Lung (tissue), 12 donors: ENCODE results near the gene USP47. TPM values are rescaled to one million over a fixed set of nuclear protein-coding genes. Genes with fewer than 3 reads are reported as not detected.

ENCODE experiments used
- ATAC-seq: fragments of 200-7000 bp; cut with Tn5 transposase; one replicate; pipeline ENCODE4 v1.9.1; 2020; ENCODE audit warnings: moderate number of reproducible peaks; ENCODE audit not compliant: insufficient read depth, low FRiP score
- DNase-seq, 3 donors: peaks; one replicate each; pipeline ENCODE4 v3.0.0-alpha.2; 2013 to 2017
- H3K27ac ChIP-seq, 2 donors: one replicate each; pipeline ENCODE4 v1.5.1; 2013; ENCODE audit warnings: mild to moderate bottlenecking in 2 of 2, moderate library complexity in 2 of 2, control low read depth in 1 of 2, inconsistent platforms in 1 of 2, low read depth in 1 of 2, low read length in 1 of 2
- H3K27me3 ChIP-seq, 3 donors: one replicate each; pipeline ENCODE4 v1.5.1; 2013; ENCODE audit warnings: low read length in 2 of 3; ENCODE audit not compliant: control insufficient read depth in 3 of 3, insufficient read depth in 3 of 3
- H3K36me3 ChIP-seq, 4 donors: one replicate each; pipeline ENCODE4 v1.5.1; 2013; ENCODE audit warnings: low read length in 4 of 4, mild to moderate bottlenecking in 1 of 4, moderate library complexity in 1 of 4; ENCODE audit not compliant: control insufficient read depth in 4 of 4, insufficient read depth in 4 of 4
- H3K4me1 ChIP-seq, 5 donors: one replicate each; pipeline ENCODE4 v1.5.1; 2013; ENCODE audit warnings: low read length in 5 of 5, mild to moderate bottlenecking in 2 of 5, moderate library complexity in 1 of 5; ENCODE audit not compliant: control insufficient read depth in 5 of 5, insufficient read depth in 5 of 5
- H3K4me3 ChIP-seq: one replicate; pipeline ENCODE4 v1.5.1; 2013; ENCODE audit warnings: mild to moderate bottlenecking, control low read depth, moderate library complexity
- H3K9ac ChIP-seq, 2 donors: one replicate each; pipeline ENCODE4 v1.5.1; 2013; ENCODE audit warnings: low read length in 2 of 2, control low read depth in 1 of 2; ENCODE audit not compliant: insufficient read depth in 1 of 2
- H3K9me3 ChIP-seq, 4 donors: one replicate each; pipeline ENCODE4 v1.5.1; 2013; ENCODE audit warnings: low read length in 3 of 4, mild to moderate bottlenecking in 1 of 4, moderate library complexity in 1 of 4; ENCODE audit not compliant: control insufficient read depth in 4 of 4, insufficient read depth in 3 of 4
- WGBS, 2 donors: extraction: QIAGEN DNeasy Blood & Tissue Kit; methylation state at CpG; one replicate each; pipeline ENCODE4 v1.1.7; 2013; 5-methylcytosine and 5-hydroxymethylcytosine counted together
- polyA plus RNA-seq, 2 donors: library from polyadenylated mRNA; stranded (reverse); fragments of 200-250 nt; gene quantifications; one replicate each; pipeline ENCODE4 v1.2.1, GENCODE V29; 2013
- total RNA-seq, 2 donors: library from RNA; depleted of rRNA in 1 of 2; stranded (reverse); fragments of >200 nt in 1 of 2; gene quantifications; one replicate each; pipeline ENCODE4 v1.2.1, GENCODE V29; 2014 to 2021
- TF ChIP-seq, protein P1 (sequence below): IDR thresholded peaks from 2 replicates; pipeline ENCODE4 v1.5.1; 2012; ENCODE audit warnings: mild to moderate bottlenecking; ENCODE audit errors: control extremely low read depth, extremely low read depth
- donor health status: control.
- donor health status: control.
- donor health status: Bipolar disorder and iron deficiency.
- donor health status: healthy.
- donor health status: DM: yes; HTN: yes; CAD: no.

USP47 gene
- total and polyA plus RNA-seq, 4 donors: 20.4 to 183 (median 31.9) TPM

DNA sequence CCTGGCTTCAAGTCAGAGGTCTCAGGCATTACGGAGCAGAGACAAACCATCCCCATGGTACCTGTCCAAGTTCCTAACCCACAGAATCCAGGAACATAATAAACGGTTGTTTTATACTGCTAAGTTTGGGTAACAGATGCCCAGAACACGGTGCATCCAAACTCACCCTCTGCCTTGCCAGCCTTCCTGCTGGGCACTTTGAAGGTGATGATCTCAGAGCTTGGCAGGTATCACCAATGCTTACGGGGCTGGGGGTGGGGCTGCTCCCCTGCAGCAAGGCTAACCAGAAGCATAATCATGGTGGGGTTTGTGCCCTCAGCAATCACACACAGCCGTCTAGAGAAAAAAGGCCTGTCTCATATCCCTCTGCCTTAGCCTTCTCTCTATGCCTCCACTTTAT lies 139.6 kb downstream of the USP47 start:
- DNase-seq: no peak
- peaks cover 0 to 2% (median 0%) of the 10 kb centered on the region in 4 donors for H3K9me3 ChIP-seq
- TF ChIP-seq, protein P1, sequence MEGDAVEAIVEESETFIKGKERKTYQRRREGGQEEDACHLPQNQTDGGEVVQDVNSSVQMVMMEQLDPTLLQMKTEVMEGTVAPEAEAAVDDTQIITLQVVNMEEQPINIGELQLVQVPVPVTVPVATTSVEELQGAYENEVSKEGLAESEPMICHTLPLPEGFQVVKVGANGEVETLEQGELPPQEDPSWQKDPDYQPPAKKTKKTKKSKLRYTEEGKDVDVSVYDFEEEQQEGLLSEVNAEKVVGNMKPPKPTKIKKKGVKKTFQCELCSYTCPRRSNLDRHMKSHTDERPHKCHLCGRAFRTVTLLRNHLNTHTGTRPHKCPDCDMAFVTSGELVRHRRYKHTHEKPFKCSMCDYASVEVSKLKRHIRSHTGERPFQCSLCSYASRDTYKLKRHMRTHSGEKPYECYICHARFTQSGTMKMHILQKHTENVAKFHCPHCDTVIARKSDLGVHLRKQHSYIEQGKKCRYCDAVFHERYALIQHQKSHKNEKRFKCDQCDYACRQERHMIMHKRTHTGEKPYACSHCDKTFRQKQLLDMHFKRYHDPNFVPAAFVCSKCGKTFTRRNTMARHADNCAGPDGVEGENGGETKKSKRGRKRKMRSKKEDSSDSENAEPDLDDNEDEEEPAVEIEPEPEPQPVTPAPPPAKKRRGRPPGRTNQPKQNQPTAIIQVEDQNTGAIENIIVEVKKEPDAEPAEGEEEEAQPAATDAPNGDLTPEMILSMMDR: no peak
- no peaks in the 10 kb centered on the region for H3K27me3 ChIP-seq
- H3K4me1 ChIP-seq: peaks cover 28 to 47% (median 40%) of the 10 kb centered on the region in 5 donors
- no peak for ATAC-seq
- no peak overlapping the region for H3K4me3 ChIP-seq
- peak overlapping the region in 1 of 2 donors; percentile 80 for H3K27ac ChIP-seq
- no peak overlapping the region for H3K9ac ChIP-seq
- WGBS, 2 donors: 90 to 96% methylated on average over 5 of the region's 5 CpGs
- peaks cover 0 to 27% (median 7%) of the 10 kb centered on the region in 4 donors for H3K36me3 ChIP-seq

DNA sequence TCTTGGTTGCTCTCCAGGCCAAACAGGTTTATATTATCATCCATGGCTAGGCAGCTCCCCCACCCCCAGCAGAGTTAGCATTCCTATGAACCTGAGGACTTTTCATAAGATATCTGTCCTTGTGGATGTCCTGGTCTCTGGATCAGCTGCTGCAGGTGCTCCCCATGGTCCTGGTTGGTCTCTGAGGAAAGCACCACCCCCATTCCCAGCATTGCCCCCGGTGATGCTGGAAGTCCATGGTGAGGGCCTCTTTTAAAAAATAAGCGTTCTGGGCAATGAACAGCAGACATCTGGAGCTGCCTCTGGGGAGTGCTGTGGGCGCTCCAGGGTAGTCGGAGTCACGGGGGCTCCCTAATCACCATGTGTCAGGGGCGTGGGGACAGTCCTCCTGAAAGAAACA lies 140.1 kb downstream of the USP47 start:
- WGBS, 2 donors: 92 to 96% methylated on average over 6 of the region's 6 CpGs
- H3K27me3 ChIP-seq: no peaks in the 10 kb centered on the region
- TF ChIP-seq, protein P1: no peak
- H3K4me1 ChIP-seq: peaks cover 23 to 42% (median 39%) of the 10 kb centered on the region in 5 donors
- no peak overlapping the region for H3K27ac ChIP-seq
- H3K9ac ChIP-seq: no peak overlapping the region
- DNase-seq (no peak), ATAC-seq (no peak)
- peaks cover 0 to 30% (median 7%) of the 10 kb centered on the region in 4 donors for H3K36me3 ChIP-seq
- peaks cover 0 to 2% (median 0%) of the 10 kb centered on the region in 4 donors for H3K9me3 ChIP-seq
- no peak overlapping the region for H3K4me3 ChIP-seq

DNA sequence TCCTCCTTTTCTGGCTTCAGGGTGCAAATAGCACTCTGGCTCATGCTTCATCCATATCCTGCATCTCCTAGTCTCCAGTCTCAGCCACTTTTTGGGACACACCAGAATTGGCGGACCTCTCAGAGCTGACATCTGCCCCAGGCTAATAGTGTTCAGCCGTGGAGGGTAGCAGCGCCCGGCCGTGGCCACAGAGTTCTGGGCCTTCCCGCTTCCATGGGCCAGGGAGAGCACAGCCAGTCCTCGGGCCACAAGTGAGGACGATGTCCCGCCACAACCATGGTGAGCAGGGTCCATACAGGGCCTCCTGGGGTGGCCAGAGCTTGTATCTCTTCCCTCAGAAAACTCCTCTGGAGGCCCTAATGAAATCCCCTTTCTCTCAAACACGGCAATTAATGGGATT lies 140.7 kb downstream of the USP47 start:
- no peak for DNase-seq
- peaks cover 0 to 35% (median 10%) of the 10 kb centered on the region in 4 donors for H3K36me3 ChIP-seq
- H3K9ac ChIP-seq: no peak overlapping the region
- no peak for ATAC-seq
- WGBS, 2 donors: 95 to 97% methylated on average over 10 of the region's 10 CpGs
- peaks cover 17 to 36% (median 33%) of the 10 kb centered on the region in 5 donors for H3K4me1 ChIP-seq
- H3K9me3 ChIP-seq: peaks cover 0 to 2% (median 0%) of the 10 kb centered on the region in 4 donors
- TF ChIP-seq, protein P1: no peak
- H3K27me3 ChIP-seq: no peaks in the 10 kb centered on the region
- no peak overlapping the region for H3K27ac ChIP-seq
- H3K4me3 ChIP-seq: no peak overlapping the region

- no peak overlapping the region for H3K9ac ChIP-seq
- peaks cover 12 to 36% (median 30%) of the 10 kb centered on the region in 5 donors for H3K4me1 ChIP-seq
- 93 to 94% methylated on average over 2 of the region's 2 CpGs for WGBS, 2 donors
- ATAC-seq (no peak), DNase-seq (no peak)
- H3K27ac ChIP-seq: no peak overlapping the region
- peaks cover 0 to 39% (median 10%) of the 10 kb centered on the region in 4 donors for H3K36me3 ChIP-seq
- TF ChIP-seq, protein P1: no peak
- H3K4me3 ChIP-seq: no peak overlapping the region
- peaks cover 0 to 2% (median 0%) of the 10 kb centered on the region in 4 donors for H3K9me3 ChIP-seq
- no peaks in the 10 kb centered on the region for H3K27me3 ChIP-seq
Measured at GRCh38 chr11:11982975-11983374, 141.2 kb downstream of the USP47 start.
